Eye (tissue), 1 donor: Measurements from ENCODE around the gene OLR1.

ENCODE experiments used
- DNase-seq: peaks from one replicate; pipeline ENCODE4 v3.0.0-alpha.2; 2015

The OLR1 gene

GRCh38 chr12:10151621-10152020 lies 20.3 kb downstream of the OLR1 start:
- DNase-seq, result no peak

GRCh38 chr12:10147714-10148403 lies 24.1 kb downstream of the OLR1 start:
- no peak for DNase-seq

- no peak for DNase-seq
These were observed 28.8 kb downstream of the OLR1 start for GRCh38 chr12:10142976-10143589.

DNA sequence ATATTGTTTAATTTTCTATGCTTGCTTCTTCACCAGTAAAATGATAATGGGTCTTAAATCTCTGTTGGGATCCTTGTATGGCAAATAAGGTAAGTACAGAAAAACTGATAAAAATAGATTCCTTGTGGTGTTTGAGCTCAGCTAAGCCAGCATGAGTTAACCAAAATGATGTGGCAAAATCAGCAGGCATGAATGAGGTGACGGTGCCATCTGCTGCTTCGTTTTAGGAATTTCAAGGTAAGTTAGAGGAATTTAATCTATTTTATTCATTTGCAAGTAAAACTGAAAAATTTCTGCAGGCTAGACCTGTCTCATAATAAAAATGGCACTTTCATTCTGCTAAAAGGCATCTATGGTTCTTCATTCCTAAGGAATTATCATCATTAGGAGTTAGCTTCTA lies 31.9 kb downstream of the OLR1 start:
- peak; percentile 74 for DNase-seq

GRCh38 chr12:10136637-10137205 lies 35.2 kb downstream of the OLR1 start:
- DNase-seq, result no peak

- no peak for DNase-seq
These were observed 36.8 kb downstream of the OLR1 start for GRCh38 chr12:10135126-10135525.

GRCh38 chr12:10132850-10133370 lies 39.0 kb downstream of the OLR1 start:
- DNase-seq, result no peak

DNA sequence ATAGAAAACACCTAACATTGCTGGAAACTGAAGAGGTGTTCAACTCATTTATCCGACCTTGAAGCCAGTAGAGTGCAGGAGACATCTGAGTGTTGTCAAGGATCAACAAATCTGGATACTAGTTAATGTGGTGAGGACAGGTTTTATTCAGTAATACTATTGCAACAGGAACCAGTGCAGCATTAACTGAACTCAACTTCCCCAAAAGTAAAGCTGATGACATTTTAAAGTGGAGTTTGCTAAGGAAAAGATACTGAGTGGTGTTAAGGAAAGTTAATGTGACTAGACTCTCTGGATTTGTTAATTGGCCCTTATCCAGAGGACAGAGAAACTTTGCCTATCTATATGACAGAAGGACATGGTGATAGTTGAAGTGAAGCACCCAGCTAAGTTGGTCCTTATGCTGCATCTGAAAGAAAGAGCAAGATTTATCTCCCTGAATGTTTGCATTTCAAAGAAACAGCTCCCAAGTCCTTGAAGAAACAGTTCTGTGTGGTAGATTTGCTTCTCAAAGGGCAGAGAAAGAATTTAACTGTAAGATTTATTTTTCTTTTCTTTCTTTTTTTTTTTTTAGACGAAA lies 40.7 kb downstream of the OLR1 start:
- no peak for DNase-seq

DNA sequence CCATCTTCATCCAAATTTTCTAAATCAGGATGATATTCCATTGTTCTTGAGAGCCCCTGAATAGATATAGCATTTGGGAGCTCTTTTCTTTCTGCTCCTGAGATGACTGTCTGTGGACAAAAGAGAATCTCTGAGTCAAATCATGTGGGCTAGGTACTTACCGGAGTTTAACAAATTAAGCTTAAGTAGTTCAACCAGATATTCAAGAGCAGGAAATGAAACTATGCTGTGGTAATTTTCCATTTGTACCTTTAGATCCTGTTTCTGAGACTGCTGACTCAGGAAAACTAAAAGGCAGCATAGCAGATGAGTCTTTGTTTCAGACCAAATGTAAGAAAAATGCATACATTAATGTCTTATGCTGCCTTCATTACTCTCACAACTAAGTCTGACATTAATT lies 41.9 kb downstream of the OLR1 start, which contains the start of gene CLEC7A:
TSS of gene CLEC7A (minus strand) at position 158 of the 400 bp plus-strand sequence. CDS start at position 41, 117 bp downstream.
- no peak for DNase-seq

DNA sequence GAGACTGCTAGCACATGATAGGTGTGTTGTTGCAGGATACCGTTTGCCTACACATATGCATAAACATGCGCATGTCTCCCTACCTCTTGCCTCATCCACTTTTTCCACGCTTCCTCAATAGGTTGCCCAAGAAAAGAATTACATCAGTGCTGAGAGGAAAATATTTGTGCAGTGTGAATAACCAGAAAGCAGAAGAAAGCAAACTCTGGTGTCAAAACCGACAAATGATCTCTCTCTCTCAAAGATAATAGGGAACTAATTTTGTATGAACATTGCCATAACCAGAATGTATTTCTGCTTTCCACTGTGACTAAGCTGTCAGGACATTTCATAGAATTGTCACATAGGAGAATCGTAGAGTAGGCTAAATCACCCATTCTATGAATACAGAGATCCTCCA lies 43.2 kb downstream of the OLR1 start:
- no peak for DNase-seq

DNA sequence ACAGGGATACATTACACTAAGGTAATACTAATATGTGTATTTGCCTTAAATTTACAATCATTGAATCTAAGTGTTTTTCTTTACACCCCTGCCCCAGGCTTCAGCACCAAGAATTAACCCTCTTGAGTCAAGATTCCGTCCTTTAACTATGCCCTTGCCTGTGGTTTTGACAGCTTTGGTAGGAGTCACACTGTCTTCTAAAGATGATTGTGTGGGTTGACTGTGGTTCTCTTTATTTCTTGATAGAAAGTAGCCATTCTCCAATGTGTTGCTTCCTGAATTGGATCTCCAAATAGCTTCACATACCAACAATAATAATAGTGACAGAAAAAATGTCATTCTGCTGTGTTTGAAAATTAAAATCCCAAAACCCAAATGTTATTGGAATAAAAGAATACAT lies 45.5 kb downstream of the OLR1 start:
- no peak for DNase-seq

DNA sequence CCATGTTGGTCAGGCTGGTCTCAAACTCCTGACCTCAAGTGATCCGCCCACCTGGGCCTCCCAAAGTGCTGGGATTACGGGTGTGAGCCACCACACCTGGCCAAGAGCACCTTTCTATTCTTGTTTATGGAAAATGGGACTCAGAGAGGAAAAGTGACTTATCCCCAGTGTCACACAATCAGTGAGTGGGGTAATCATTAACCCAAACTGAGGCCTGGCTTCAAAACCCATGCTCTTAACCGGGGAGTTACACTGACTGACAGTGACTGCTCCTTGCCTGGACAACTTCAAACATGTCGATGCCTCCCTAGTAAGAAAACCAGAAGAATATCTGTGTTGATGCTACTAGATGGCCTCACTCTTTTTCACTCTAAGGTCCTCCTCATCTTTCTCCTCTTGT lies 49.2 kb downstream of the OLR1 start:
- no peak for DNase-seq

GRCh38 chr12:10121278-10121677 lies 50.7 kb downstream of the OLR1 start:
- DNase-seq, result no peak

- no peak for DNase-seq
These were observed 52.9 kb downstream of the OLR1 start for GRCh38 chr12:10119066-10119465.

GRCh38 chr12:10115890-10116289 lies 56.0 kb downstream of the OLR1 start:
- no peak for DNase-seq

DNA sequence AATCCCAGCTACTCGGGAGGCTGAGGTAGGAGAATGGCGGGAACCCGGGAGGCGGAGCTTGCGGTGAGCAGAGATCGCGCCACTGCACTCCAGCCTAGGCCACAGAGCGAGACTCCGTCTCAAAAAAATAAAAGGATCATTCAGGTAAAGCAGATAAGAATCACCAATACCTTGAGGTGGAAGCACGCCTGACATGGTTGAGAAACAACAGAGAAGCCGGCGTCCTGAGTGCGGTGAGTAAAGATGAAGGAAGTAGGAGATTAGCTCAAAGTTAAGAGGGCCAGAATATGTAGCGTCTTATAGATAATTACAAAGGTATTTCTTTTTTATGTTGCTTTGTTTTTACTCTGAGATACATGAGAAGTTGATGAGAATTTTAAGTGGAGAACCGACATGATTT lies 56.6 kb downstream of the OLR1 start:
- no peak for DNase-seq

DNA sequence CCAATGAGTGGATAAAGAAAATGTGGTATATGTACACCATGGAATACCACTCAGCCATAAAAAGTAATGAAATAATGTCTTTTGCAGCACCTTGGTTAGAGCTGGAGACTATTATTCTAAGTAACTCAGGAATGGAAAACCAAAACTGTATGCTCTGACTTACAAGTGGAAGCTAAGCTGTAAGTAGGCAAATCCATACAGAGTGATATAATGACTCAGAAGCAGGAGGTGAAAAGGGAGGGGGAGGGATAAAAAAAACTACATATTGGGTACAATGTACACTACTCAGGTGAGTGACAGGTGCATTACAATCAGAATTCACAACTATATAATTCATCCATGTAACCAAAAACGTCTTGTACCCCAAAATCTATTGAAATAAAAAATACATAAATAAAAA lies 58.0 kb downstream of the OLR1 start:
- no peak for DNase-seq

- no peak for DNase-seq
These were observed 58.9 kb downstream of the OLR1 start for GRCh38 chr12:10113075-10113474.

- DNase-seq, result no peak
These were observed 60.5 kb downstream of the OLR1 start for GRCh38 chr12:10111451-10111850.

- no peak for DNase-seq
These were observed 61.6 kb downstream of the OLR1 start for GRCh38 chr12:10110256-10110844.
